Lung (tissue), 12 donors: ENCODE results near the gene DCDC2C. TPM values are rescaled to one million over a fixed set of nuclear protein-coding genes. Genes with fewer than 3 reads are reported as not detected.
A peak's percentile ranks its signal among the peaks of the same experiment; 100 is the strongest.

Experiments
- ATAC-seq: fragments of 200-7000 bp; cut with Tn5 transposase; one replicate; pipeline ENCODE4 v1.9.1; 2020; ENCODE audit warnings: moderate number of reproducible peaks; ENCODE audit not compliant: insufficient read depth, low FRiP score
- DNase-seq, 3 donors: peaks; one replicate each; pipeline ENCODE4 v3.0.0-alpha.2; 2013 to 2017
- H3K27ac ChIP-seq, 2 donors: one replicate each; pipeline ENCODE4 v1.5.1; 2013; ENCODE audit warnings: mild to moderate bottlenecking in 2 of 2, moderate library complexity in 2 of 2, control low read depth in 1 of 2, inconsistent platforms in 1 of 2, low read depth in 1 of 2, low read length in 1 of 2
- H3K27me3 ChIP-seq, 3 donors: one replicate each; pipeline ENCODE4 v1.5.1; 2013; ENCODE audit warnings: low read length in 2 of 3; ENCODE audit not compliant: control insufficient read depth in 3 of 3, insufficient read depth in 3 of 3
- H3K36me3 ChIP-seq, 4 donors: one replicate each; pipeline ENCODE4 v1.5.1; 2013; ENCODE audit warnings: low read length in 4 of 4, mild to moderate bottlenecking in 1 of 4, moderate library complexity in 1 of 4; ENCODE audit not compliant: control insufficient read depth in 4 of 4, insufficient read depth in 4 of 4
- H3K4me1 ChIP-seq, 5 donors: one replicate each; pipeline ENCODE4 v1.5.1; 2013; ENCODE audit warnings: low read length in 5 of 5, mild to moderate bottlenecking in 2 of 5, moderate library complexity in 1 of 5; ENCODE audit not compliant: control insufficient read depth in 5 of 5, insufficient read depth in 5 of 5
- H3K4me3 ChIP-seq: one replicate; pipeline ENCODE4 v1.5.1; 2013; ENCODE audit warnings: mild to moderate bottlenecking, control low read depth, moderate library complexity
- H3K9ac ChIP-seq, 2 donors: one replicate each; pipeline ENCODE4 v1.5.1; 2013; ENCODE audit warnings: low read length in 2 of 2, control low read depth in 1 of 2; ENCODE audit not compliant: insufficient read depth in 1 of 2
- H3K9me3 ChIP-seq, 4 donors: one replicate each; pipeline ENCODE4 v1.5.1; 2013; ENCODE audit warnings: low read length in 3 of 4, mild to moderate bottlenecking in 1 of 4, moderate library complexity in 1 of 4; ENCODE audit not compliant: control insufficient read depth in 4 of 4, insufficient read depth in 3 of 4
- CTCF ChIP-seq: IDR thresholded peaks from 2 replicates; pipeline ENCODE4 v1.5.1; 2012; ENCODE audit warnings: mild to moderate bottlenecking; ENCODE audit errors: control extremely low read depth, extremely low read depth
- WGBS, 2 donors: extraction: QIAGEN DNeasy Blood & Tissue Kit; methylation state at CpG; one replicate each; pipeline ENCODE4 v1.1.7; 2013; 5-methylcytosine and 5-hydroxymethylcytosine counted together
- polyA plus RNA-seq, 2 donors: library from polyadenylated mRNA; stranded (reverse); fragments of 200-250 nt; gene quantifications; one replicate each; pipeline ENCODE4 v1.2.1, GENCODE V29; 2013
- total RNA-seq, 2 donors: library from RNA; depleted of rRNA in 1 of 2; stranded (reverse); fragments of >200 nt in 1 of 2; gene quantifications; one replicate each; pipeline ENCODE4 v1.2.1, GENCODE V29; 2014 to 2021
- donor health status: control.
- donor health status: control.
- donor health status: Bipolar disorder and iron deficiency.
- donor health status: healthy.
- donor health status: DM: yes; HTN: yes; CAD: no.

The DCDC2C gene
- total and polyA plus RNA-seq, 4 donors, result 0.37 TPM; not detected in 3

DNA sequence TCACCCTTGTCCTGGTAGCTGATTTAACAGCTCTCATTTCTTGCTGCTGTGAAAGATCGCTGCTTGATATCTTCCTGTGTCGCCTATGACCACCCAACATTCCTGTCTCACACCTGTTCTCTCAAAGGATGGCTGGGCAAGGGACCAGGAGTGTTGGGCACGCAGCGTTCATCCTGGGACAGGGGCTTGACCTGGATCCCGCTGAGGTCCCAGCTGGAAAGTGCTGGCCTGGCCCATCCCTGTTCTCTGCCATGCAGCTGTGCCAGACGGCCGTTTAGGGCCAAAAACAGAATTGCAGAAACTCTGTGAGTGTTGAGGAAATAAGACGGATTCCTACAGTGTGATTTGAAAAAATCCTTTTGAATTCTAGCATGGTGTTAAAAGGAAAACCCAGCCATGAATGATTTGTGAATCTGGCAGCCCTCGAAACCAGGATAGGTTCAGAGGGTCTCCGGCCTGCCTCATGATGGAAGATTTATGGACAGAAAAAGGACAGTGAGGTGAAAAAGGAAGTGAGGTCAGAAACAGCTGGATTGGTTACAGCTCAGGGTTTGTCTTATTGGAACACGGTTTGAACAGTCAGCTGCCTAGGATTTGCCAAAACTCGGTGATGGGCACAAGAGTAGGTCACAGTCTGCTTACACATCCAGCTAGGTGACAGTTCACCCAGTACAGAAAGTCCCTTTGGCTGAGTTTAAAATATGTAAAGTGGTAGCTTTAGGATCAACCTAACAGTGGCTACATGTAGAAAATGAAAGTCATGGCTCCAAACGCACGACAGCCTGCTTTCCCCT lies 164.8 kb downstream of the DCDC2C start:
- no peak overlapping the region for H3K4me3 ChIP-seq
- TF ChIP-seq CTCF, result no peak
- DNase-seq (no peak), ATAC-seq (no peak)
- H3K9me3 ChIP-seq, result peaks cover 0 to 4% (median 0%) of the 10 kb centered on the region in 4 donors
- peaks cover 0 to 30% (median 5%) of the 10 kb centered on the region in 5 donors for H3K4me1 ChIP-seq
- no peaks in the 10 kb centered on the region for H3K36me3 ChIP-seq
- no peak overlapping the region for H3K27ac ChIP-seq
- H3K27me3 ChIP-seq, result peaks cover 0 to 4% (median 0%) of the 10 kb centered on the region in 3 donors
- WGBS, 2 donors, result 67 to 73% methylated on average over 14 of the region's 14 CpGs
- H3K9ac ChIP-seq, result no peak overlapping the region

DNA sequence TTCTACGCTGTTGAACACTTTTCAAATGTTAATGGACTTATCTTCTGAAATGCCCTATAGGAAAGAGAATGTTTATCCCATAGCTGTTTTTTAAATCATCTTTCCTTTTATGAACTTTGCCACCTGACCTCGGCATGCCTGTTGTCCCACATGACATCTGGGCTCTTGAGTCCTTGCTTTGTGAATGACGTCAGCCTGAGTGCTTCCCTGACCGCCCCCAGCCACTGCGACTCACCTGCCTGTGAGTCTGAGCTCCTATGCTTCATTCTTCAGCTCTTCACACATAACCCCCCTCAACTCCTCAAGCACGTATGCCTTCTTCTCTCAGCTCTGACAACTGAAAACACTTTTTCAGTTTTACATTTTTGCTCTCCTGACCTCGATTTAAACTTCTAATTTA lies 166.8 kb downstream of the DCDC2C start:
- Histone ChIP-seq H3K4me1 (peaks cover 0 to 30% (median 5%) of the 10 kb centered on the region in 5 donors), H3K27me3 (peaks cover 0 to 7% (median 0%) of the 10 kb centered on the region in 3 donors), H3K36me3 (no peaks in the 10 kb centered on the region), H3K27ac (no peak overlapping the region), H3K9ac (no peak overlapping the region), H3K4me3 (no peak overlapping the region), H3K9me3 (peaks cover 0 to 4% (median 0%) of the 10 kb centered on the region in 4 donors)
- ATAC-seq, result no peak
- peak in 2 of 3 donors; percentile 27 to 40 for DNase-seq
- 73 to 81% methylated on average over 7 of the region's 7 CpGs for WGBS, 2 donors
- no peak for TF ChIP-seq CTCF

GRCh38 chr2:3871002-3871401 lies 167.6 kb downstream of the DCDC2C start:
- Histone ChIP-seq H3K4me3 (no peak overlapping the region), H3K27ac (no peak overlapping the region), H3K4me1 (peaks cover 0 to 33% (median 5%) of the 10 kb centered on the region in 5 donors), H3K27me3 (peaks cover 0 to 10% (median 0%) of the 10 kb centered on the region in 3 donors), H3K36me3 (no peaks in the 10 kb centered on the region), H3K9ac (no peak overlapping the region), H3K9me3 (peaks cover 0 to 4% (median 0%) of the 10 kb centered on the region in 4 donors)
- no peak for TF ChIP-seq CTCF
- DNase-seq (peak in 2 of 3 donors; percentile 54 to 62), ATAC-seq (no peak)
- 56 to 62% methylated on average over 4 of the region's 4 CpGs for WGBS, 2 donors
